ENCODE results near the gene IGF2BP2.
"Not testable (repeated sequence)": the region's sequence is repeated elsewhere in the genome, so short reads cannot be mapped to it uniquely, and the experiment has no call there.

IGF2BP2 gene

GRCh38 chr3:185793381-185793780, 31.5 kb downstream of the IGF2BP2 start:
- DNase-seq (ENCODE audit: low spot score): no peak
- in situ Hi-C loops (cut with MboI; ENCODE audit: low pct_unique_long_range_greater_than_20kb, low sequenced_read_pairs, unreplicated experiment): no loop called here

DNA sequence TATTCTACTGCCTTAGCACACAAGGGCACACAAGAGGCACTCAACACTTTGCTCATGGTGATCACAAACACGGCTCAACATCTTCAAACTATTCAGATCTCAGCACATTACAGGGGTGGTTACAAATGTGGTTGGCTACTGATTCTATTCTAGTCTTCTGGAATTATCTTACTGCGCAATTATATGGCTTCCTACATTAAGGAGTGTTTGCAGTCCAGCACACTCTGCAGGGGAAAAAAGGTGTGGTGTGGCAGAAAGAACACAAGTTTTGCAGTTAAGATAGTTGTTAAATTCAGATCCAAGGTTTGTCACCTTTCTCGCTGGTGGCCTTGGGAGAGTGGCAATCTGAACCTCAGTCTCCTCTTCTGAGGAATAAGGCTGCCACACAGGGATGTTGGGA, 31.9 kb downstream of the IGF2BP2 start:
- no peak for TF ChIP-seq CTCF (IDR thresholded peaks at IDR 0.05; ENCODE audit: extremely low read depth, insufficient read depth, missing control alignments)
- in situ Hi-C loops (cut with MboI; ENCODE audit: low pct_unique_long_range_greater_than_20kb, low sequenced_read_pairs, unreplicated experiment): no loop called here
- no peak for DNase-seq (ENCODE audit: low spot score)

More at GRCh38 chr3:185793381-185793780, 31.5 kb downstream of the IGF2BP2 start:
- TF ChIP-seq CTCF (IDR thresholded peaks at IDR 0.05; ENCODE audit: extremely low read depth, insufficient read depth, missing control alignments): no peak

GRCh38 chr3:185789891-185790830, 34.7 kb downstream of the IGF2BP2 start:
- in situ Hi-C loops (cut with MboI; ENCODE audit: low pct_unique_long_range_greater_than_20kb, low sequenced_read_pairs, unreplicated experiment): no loop called here
- no peak for TF ChIP-seq CTCF (IDR thresholded peaks at IDR 0.05; ENCODE audit: extremely low read depth, insufficient read depth, missing control alignments)

DNA sequence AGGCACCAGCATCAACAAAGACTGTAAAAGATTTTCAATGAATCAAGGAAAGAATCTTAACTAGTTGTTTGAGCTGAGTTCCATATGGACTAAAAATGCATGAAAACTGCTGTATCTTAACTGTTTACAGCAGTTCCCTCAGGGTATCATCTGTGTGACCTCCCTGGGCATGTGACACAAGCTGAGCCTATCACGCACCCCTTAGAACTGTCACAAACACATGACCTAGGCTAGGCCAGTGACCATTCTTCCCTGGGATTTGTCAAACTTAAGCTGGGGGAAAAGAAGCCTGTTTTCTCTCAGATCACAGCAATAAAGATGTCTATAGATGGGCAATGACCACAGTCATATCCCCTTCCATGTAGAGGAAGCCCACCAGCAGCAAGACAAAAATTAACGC, 35.7 kb downstream of the IGF2BP2 start:
- no peak for DNase-seq (ENCODE audit: low spot score)
- no peak for TF ChIP-seq CTCF (IDR thresholded peaks at IDR 0.05; ENCODE audit: extremely low read depth, insufficient read depth, missing control alignments)
- in situ Hi-C loops (cut with MboI; ENCODE audit: low pct_unique_long_range_greater_than_20kb, low sequenced_read_pairs, unreplicated experiment): no loop called here

More at GRCh38 chr3:185789891-185790830, 34.7 kb downstream of the IGF2BP2 start:
- no peak for DNase-seq (ENCODE audit: low spot score)

DNA sequence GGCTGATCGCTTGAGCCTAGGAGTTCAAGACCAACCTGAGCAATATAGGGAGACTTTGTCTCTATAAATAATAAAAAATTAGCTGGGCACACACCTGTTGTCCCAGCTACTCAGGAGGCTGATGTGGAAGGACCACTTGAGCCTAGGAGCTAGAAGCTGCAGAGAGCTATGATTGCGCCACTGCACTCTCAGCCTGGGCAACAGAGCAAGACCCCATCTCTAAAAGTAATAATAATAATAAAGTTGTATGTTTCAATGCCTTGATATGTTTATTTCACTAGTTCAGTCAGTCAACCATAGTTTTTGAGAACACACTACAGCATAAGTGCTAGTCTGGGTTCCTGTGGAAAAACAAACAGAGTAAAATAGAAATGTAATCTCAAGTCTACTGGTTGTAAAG, 36.5 kb downstream of the IGF2BP2 start:
- no peak for DNase-seq (ENCODE audit: low spot score)
- TF ChIP-seq CTCF (IDR thresholded peaks at IDR 0.05; ENCODE audit: extremely low read depth, insufficient read depth, missing control alignments): no peak
- in situ Hi-C loops (cut with MboI; ENCODE audit: low pct_unique_long_range_greater_than_20kb, low sequenced_read_pairs, unreplicated experiment): no loop called here

GRCh38 chr3:185786956-185787877, 37.6 kb downstream of the IGF2BP2 start:
- no peak for TF ChIP-seq CTCF (IDR thresholded peaks at IDR 0.05; ENCODE audit: extremely low read depth, insufficient read depth, missing control alignments)
- in situ Hi-C loops (cut with MboI; ENCODE audit: low pct_unique_long_range_greater_than_20kb, low sequenced_read_pairs, unreplicated experiment): no loop called here
- no peak for DNase-seq (ENCODE audit: low spot score)

- in situ Hi-C loops (cut with MboI; ENCODE audit: low pct_unique_long_range_greater_than_20kb, low sequenced_read_pairs, unreplicated experiment); DNase-seq (ENCODE audit: low spot score): not testable (repeated sequence)
Observed at GRCh38 chr3:185786258-185786657, 38.6 kb downstream of the IGF2BP2 start.

All from GM13977 (cell line).